Panc1 (cell line): ENCODE data around the gene CPNE4. TPM values are rescaled to one million over a fixed set of nuclear protein-coding genes. Genes with fewer than 3 reads are reported as not detected.
"Not testable (repeated sequence)": the region's sequence is repeated elsewhere in the genome, so short reads cannot be mapped to it uniquely, and the experiment has no call there.

Experiments
- ATAC-seq: fragments of 200-7000 bp; cut with Tn5 transposase; 2 replicates; pipeline ENCODE4 v1.9.1; 2020; ENCODE audit warnings: mild to moderate bottlenecking, moderate library complexity
- BruUV-seq: library from RNA; stranded (reverse); fragments of 400-500 nt; replicated peaks from 2 replicates; lab custom pipeline; 2021; lab: Mats Ljungman, UMichigan
- CTCF ChIA-PET: fragments of 300-600 bp; sonication (Branson Sonifier 250); formaldehyde crosslinking; loops from one replicate; lab custom pipeline; 2022; ENCODE audit warnings: antibody characterized with exemption; lab: Charles Lee
- POLR2A ChIA-PET: fragments of 300-600 bp; sonication (Branson Sonifier 250); formaldehyde crosslinking; loops from one replicate; lab custom pipeline; 2022; ENCODE audit warnings: antibody characterized with exemption; lab: Charles Lee
- DNase-seq: peaks from one replicate; pipeline ENCODE4 v3.0.0-alpha.2; 2010; ENCODE audit warnings: low read depth, low spot score
- H3K27ac ChIP-seq: 2 replicates; pipeline ENCODE4 v1.5.1; 2011; ENCODE audit warnings: mild to moderate bottlenecking, low read length, inconsistent platforms
- H3K27me3 ChIP-seq: fragments of 200-500 bp; sonication (Bioruptor generic); 2 replicates; pipeline ENCODE4 v1.6.0; 2014; ENCODE audit warnings: low read length, inconsistent platforms; ENCODE audit not compliant: control insufficient read depth, insufficient read depth
- H3K36me3 ChIP-seq: fragments of 200-500 bp; sonication (Bioruptor generic); 2 replicates; pipeline ENCODE4 v1.5.1; 2014; ENCODE audit warnings: inconsistent platforms, mild to moderate bottlenecking, low read length, moderate library complexity; ENCODE audit not compliant: control insufficient read depth, insufficient read depth
- H3K4me1 ChIP-seq: 2 replicates; pipeline ENCODE4 v1.5.1; 2011; ENCODE audit warnings: inconsistent platforms, mild to moderate bottlenecking, low read length, moderate library complexity; ENCODE audit not compliant: control insufficient read depth, insufficient read depth
- H3K4me3 ChIP-seq, 2 experiments: 2 replicates each; pipeline ENCODE4 v1.5.1; 2011 to 2012; ENCODE audit warnings: low read depth in 2 of 2, low read length in 2 of 2, mild to moderate bottlenecking in 2 of 2, inconsistent platforms in 1 of 2, moderate library complexity in 1 of 2
- H3K9me3 ChIP-seq: fragments of 200-500 bp; sonication (Bioruptor generic); 2 replicates; pipeline ENCODE4 v1.5.1; 2014; ENCODE audit warnings: low read depth, mild to moderate bottlenecking, inconsistent platforms, low read length, moderate library complexity; ENCODE audit not compliant: control insufficient read depth, insufficient read depth
- CTCF ChIP-seq: fragments of 450-650 bp; IDR thresholded peaks from 2 replicates; pipeline ENCODE4 v1.5.1; 2017; ENCODE audit warnings: mild to moderate bottlenecking
- POLR2AphosphoS5 ChIP-seq: IDR thresholded peaks from 2 replicates; pipeline ENCODE4 v1.6.1; 2012; ENCODE audit warnings: mild to moderate bottlenecking, low read depth, low read length, moderate library complexity
- REST ChIP-seq, 2 experiments: IDR thresholded peaks; 2 replicates each; pipeline ENCODE4 v1.6.1; 2011 to 2012; ENCODE audit warnings: low read depth in 2 of 2, control low read depth in 1 of 2, low read length in 1 of 2, mild to moderate bottlenecking in 1 of 2, moderate library complexity in 1 of 2; ENCODE audit not compliant: insufficient read depth in 1 of 2
- SIN3A ChIP-seq: IDR thresholded peaks from 2 replicates; pipeline ENCODE4 v1.6.1; 2012; ENCODE audit warnings: low read depth, mild to moderate bottlenecking, low read length, moderate library complexity, borderline replicate concordance; ENCODE audit not compliant: insufficient read depth
- TCF7L2 ChIP-seq: IDR thresholded peaks from 2 replicates; pipeline ENCODE4 v1.6.1; 2011; ENCODE audit warnings: mild to moderate bottlenecking, low read depth, low read length, inconsistent platforms
- in situ Hi-C: cut with HindIII; loops from 2 replicates; pipeline ENCODE4 v1.10.0; 2016; ENCODE audit warnings: low sequenced_read_pairs, low pct_unique_long_range_greater_than_20kb
- intact Hi-C: fragments of 100-400 bp; cut with micrococcal nuclease; formaldehyde crosslinking; loops from one replicate; pipeline ENCODE4 v1.10.0; 2022; ENCODE audit not compliant: unreplicated experiment
- total RNA-seq: library from RNA; stranded (reverse); gene quantifications from one replicate; pipeline ENCODE4 v1.2.1, GENCODE V29; 2021; ENCODE audit not compliant: unreplicated experiment

The CPNE4 gene
- total RNA-seq, 1 experiment from 2014 or later: not detected

GRCh38 chr3:131972091-131972490 is 62.7 kb downstream of the CPNE4 start:
- ATAC-seq: no peak
- TF ChIP-seq POLR2AphosphoS5: no peak
- TF ChIP-seq SIN3A: no peak
- no peak for TF ChIP-seq CTCF
- TF ChIP-seq REST (IDR thresholded peaks at IDR 0.05; ENCODE audit: insufficient read depth in 1 of 2, low read depth in 2 of 2, low read length in 1 of 2): no peak
- TF ChIP-seq TCF7L2: no peak
- ChIA-PET POLR2A (no interaction called here), CTCF (interaction anchor here (0.7 kb wide), 1 partner anchor 61 kb away, joined by 3 read pairs; no protein-coding TSS in a partner anchor)
- Histone ChIP-seq H3K4me1 (no peaks in the 10 kb centered on the region), H3K27ac (no peak overlapping the region), H3K27me3 (no peaks in the 10 kb centered on the region), H3K9me3 (no peaks in the 10 kb centered on the region), H3K4me3 (no peak overlapping the region), H3K36me3 (no peaks in the 10 kb centered on the region)
- DNase-seq: no peak
- BruUV-seq: no TSS peak
- in situ Hi-C loops: no loop called here
- intact Hi-C loops: no loop called here

GRCh38 chr3:131963442-131963841 is 71.4 kb downstream of the CPNE4 start:
- DNase-seq, H3K9me3 ChIP-seq, H3K4me3 ChIP-seq, BruUV-seq, ATAC-seq, in situ Hi-C loops, H3K27ac ChIP-seq, H3K4me1 ChIP-seq, POLR2A ChIA-PET, CTCF ChIA-PET, intact Hi-C loops, H3K27me3 ChIP-seq, H3K36me3 ChIP-seq: not testable (repeated sequence)

GRCh38 chr3:131962982-131963381 is 71.8 kb downstream of the CPNE4 start:
- no peaks in the 10 kb centered on the region for H3K27me3 ChIP-seq
- intact Hi-C loops: no loop called here
- no peaks in the 10 kb centered on the region for H3K9me3 ChIP-seq
- DNase-seq (no peak), ATAC-seq (no peak)
- no peaks in the 10 kb centered on the region for H3K4me1 ChIP-seq
- BruUV-seq: no TSS peak
- no peaks in the 10 kb centered on the region for H3K36me3 ChIP-seq
- ChIA-PET CTCF (no interaction called here), POLR2A (no interaction called here)
- H3K27ac ChIP-seq: no peak overlapping the region
- in situ Hi-C loops: no loop called here
- H3K4me3 ChIP-seq: no peak overlapping the region
- no peak for TF ChIP-seq POLR2AphosphoS5
- TF ChIP-seq TCF7L2: no peak
- TF ChIP-seq SIN3A: no peak
- no peak for TF ChIP-seq CTCF
- no peak for TF ChIP-seq REST (IDR thresholded peaks at IDR 0.05; ENCODE audit: insufficient read depth in 1 of 2, low read depth in 2 of 2, low read length in 1 of 2)
